HG03103 (cell line): Measurements from ENCODE around the gene GFRA4.

Experiments used
- ATAC-seq: cut with Tn5 transposase; IDR thresholded peaks from one replicate; pipeline ENCODE4 v1.9.1; 2021; ENCODE audit warnings: low read depth; ENCODE audit not compliant: unreplicated experiment

GFRA4 gene

DNA sequence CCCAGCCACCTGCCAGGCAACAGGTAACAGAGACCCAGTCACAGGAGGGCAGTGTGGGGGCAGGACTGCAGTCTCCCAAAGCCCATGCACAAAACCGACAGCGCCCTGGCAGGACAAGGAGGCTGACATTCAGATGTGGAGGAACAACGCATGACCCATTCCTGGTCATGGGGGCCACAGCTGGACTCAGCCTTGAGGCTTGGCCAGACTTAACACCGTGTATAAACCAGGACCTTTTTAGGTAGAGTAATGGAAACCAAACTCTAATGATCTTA is 8.1 kb downstream of the GFRA4 start:
- no peak for ATAC-seq

DNA sequence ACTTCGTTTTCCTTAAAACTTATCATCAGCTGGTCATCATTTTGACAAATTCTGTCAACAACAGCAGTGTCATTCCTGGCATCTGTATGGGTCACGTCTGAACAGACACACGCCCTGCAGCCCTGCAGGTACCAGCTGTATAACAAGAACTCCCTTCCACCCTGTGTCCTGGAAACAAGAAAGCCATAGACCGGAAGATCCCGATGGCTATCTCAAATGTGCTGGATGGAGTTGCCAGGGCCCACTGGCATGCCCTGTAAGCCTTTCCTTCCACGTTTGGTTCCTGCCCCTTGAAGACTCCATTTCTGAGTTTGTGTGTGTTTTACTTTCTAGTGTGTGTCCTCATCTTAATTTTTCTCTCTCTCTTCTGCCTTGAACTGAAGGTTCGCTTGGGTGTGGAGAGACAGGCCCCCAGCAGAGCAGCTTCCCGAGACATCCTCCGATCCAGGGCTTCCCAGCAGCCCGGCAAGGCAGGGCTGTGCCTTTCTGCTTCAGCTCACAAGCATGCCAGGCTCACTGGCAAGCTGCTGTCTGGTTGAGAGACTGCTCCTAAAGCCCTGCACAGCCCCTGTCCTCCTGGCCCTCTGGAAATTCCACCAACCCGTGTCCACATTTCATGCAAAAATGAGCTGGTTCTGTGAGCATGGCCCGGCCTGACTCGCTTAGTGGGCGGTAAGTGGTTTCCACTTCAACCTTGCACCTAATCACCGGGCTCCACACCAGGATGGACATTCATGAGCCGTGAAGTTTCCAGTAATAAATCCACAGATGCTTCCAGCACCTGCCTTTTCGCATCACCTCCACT is 8.7 kb downstream of the GFRA4 start:
- no peak for ATAC-seq

DNA sequence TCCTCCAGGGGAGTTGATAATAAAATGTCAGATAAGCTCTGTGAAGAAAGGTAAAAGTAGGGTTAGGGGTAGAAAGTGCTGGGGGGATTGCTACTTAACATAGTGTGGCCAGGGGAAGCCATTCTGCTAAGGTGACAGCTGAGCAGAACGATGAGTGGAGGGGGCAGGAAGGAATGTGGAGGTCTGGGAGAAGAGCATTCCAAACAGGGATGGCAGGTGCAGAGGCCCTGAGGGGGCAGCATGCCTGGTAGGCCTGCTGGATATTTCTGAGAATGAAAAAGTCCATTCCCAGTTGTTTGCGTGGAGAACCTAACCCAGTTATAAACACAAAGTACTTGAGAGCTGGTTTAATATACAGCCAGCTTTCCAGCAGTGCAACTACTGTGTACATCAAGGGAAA is 9.3 kb downstream of the GFRA4 start:
- ATAC-seq, result no peak

DNA sequence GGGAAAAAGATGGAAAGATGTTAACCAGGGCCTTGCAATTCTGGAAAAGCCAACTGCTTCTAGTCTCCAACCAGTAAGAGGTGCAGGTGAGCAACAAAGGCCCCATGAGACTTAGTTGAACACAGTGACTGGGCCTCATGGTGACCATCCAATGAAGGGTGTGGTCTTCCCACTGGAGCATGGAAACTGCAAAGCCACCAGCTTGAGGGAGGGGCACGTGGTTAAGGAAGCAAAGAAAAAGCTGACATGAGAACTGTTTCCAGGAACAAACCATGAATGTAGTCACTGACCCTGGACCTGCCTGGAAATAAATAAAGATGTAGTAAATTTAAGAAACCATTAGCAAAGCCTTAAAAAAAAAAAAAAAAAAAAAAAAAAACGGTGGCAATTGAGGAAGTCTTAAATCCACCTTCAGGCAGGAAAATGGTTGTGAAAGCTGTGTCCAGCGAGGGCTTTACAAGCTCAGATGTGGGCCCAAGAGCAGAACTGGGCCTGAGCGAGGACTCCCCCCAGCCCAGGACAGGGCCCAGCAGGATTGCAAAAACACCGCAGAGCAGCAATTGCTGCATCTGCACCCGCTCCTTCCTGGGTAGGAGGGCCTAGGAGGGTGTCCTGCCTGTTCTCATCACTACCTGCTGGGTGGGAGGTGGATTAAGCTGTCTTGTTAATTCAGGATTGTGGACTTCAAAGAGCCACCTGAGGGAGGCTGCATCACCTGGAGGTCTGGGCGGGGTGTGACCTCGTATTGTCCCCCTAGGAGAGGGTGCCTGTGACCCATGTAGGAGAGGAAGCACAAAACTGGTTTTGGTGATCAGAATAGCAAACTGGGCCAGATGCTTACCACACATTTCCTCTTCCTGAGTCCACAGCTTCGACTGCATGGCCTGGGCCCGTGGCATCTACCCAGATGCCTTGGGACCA is 10.3 kb downstream of the GFRA4 start:
- ATAC-seq, result no peak

DNA sequence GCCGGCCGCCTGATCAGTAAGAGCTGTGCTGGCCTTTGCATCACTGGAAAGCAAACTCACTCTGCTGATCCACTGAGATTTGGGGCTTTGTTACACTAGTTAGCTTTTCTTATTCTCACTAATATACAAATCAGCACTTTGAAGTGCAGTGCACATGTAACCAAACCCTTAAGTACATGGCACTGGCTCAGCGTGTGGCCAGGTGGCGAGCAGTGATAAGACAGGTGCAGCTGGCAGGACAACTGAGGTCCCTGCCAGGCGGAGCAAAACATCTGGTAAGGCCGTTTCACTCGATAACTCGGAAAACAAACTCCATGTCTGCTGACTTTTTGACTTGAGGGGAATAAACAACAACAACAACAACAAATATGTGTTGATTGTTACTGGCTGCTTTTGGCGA is 11.0 kb downstream of the GFRA4 start:
- ATAC-seq, result no peak

DNA sequence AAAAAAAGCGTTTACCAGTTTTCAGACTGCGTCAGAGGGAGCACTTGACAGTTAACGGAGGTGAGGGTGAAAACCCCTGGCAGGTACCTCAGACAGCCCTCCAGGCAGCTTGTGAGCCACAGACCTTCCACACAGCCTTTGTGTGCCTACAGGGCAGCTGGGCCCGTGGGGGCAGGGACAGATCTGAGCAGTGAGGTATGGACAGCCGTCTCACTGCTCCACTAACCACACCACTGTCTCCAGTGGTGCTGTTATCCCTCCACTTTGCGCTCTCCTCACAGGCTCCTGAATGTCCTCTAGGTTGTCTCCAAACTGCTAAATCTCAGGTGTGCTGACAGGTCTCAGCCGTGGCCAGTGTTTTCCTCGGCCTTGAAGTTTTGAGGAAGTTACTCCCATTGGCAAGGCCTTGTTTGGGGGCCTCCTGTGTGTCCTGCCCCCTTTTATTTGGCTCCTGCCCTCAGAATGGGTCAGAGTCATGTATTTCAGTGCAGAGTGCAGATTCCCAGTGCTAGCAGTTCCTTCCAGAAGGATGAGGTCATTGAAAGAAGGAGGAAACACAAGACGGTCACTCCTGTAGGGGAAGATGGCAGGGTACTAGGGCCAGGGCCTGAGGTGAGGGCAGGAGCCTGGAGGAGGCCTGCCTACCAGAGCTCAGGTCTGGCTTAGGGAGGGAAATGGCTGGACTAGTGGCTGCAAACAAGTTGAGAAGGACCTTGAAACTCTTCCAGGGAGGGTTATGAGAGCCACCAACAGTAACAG is 11.8 kb downstream of the GFRA4 start:
- no peak for ATAC-seq

DNA sequence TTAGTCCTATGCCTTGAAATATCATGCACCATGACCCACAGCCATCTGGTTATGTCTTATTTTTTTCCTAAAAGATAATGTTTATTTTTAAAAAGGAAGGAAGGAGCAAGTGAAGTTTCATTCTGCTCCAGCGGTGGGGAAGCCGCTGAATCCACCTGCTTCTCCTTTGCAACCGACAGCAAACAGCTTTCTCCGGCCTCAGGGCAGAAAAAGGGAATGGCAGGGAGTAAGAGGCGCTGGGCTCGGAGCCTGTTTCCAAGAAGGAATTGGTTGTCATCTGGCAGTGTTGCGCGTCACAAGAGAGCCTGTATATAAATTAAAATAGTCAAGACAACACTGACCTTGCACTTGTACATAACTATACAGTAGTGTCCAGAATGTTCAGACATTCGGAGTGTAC is 14.2 kb downstream of the GFRA4 start:
- no peak for ATAC-seq

DNA sequence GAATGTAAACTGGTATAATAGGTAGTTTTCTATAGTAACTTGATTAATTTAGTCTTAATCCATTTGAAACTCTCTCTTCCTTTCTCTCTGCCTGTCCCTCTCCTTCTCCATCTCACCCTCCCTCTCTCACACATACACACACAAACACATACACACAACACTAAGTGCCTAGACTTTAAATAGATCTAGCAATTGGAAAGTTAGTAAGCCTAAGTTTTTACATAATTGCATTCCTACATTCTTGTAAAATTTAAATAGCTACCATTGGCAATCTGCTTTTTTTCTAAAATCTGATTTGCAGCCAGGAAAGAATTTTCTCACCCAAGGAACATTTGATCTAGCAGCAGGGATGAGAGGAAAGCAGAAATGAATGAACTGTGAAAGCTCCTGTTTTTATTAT is 15.7 kb downstream of the GFRA4 start:
- ATAC-seq, result no peak

DNA sequence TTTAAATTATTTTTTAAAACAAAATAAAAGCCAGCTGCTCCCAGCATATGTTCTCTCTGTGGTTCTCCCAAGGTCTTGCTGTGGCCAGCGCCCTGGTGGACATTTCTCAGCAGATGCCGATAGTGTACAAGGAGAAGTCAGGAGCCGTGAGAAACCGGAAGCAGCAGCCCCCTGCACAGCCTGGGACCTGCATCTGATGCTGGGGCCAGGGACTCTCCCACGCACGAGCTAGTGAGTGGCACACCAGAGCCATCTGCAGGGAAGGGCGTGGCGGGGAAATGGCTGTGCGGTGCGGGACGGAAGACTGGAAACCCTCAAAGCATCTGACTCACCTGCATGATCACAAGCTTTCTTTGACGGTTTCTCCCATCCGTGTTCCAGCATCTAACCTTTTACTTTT is 16.5 kb downstream of the GFRA4 start:
- ATAC-seq, result no peak

DNA sequence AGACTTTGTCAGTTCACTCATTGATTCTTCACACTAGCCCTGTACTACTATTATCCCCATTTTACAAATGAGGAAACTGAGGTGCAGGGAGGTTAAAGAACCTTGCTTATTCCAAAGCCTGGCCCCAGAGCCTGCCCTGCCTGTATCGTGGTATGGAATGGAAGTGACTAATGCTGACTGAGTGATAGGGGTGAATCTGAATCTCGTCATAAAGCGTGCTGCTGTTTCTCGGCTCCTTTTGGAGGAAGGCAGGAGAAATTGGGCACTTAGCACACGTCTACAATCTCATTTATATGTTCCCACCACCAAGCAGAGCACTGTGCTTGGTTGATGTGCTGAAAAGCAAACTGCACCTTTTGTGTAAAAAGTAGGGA is 17.1 kb downstream of the GFRA4 start:
- no peak for ATAC-seq

DNA sequence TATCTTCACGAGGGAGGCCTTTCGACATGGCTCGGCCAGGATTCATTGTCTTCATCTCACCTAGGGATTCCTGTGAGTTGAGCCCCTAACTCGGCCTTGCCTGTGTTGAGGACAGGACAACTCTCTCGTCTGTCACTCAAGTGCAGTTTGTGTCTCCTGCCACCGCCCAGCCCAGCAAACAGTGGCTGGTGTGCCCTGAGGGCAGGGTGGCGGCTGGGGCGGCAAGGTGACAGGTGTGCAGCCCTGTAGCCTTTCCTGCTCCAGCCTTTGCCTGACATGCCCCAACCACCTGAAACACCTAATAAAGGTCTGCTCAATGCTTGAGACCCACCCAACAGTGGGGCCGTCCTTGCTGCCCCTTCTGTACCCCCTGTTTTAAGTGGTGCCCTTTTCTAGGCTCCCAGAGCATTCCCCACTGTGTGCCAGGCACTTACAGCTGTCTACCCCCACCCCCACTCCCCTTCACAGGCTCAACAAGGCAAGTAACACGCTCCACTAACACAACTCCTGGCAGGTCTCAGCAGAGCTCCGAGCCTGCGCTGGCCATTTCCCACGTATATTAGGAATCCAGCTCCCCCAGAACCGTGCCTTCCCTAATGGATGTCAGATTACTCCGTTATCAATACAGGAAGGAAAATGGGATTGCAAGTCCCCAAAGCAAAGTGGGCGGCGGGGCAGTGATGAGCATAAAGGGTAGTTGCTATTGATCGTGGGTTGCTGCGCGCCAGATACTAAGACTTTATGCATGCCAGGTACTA is 17.7 kb downstream of the GFRA4 start:
- ATAC-seq, result no peak

DNA sequence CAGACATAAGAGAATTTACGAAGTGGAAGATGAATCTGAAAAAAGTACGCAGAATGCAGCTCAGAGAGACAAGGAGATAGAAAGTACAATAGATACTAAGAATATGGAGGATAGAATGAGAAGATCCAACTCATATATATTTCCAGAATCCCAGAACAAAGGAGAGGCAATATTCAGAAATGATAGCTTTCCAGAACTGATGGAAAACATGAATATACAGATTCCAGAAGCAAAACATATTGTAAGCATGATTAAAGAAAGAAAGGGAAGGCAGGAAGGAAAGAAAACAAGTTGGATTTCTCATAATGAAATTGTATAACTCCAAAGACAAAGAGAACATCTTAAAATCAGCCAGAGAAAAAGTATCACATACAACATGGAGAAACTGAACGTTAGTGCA is 22.9 kb downstream of the GFRA4 start:
- no peak for ATAC-seq

DNA sequence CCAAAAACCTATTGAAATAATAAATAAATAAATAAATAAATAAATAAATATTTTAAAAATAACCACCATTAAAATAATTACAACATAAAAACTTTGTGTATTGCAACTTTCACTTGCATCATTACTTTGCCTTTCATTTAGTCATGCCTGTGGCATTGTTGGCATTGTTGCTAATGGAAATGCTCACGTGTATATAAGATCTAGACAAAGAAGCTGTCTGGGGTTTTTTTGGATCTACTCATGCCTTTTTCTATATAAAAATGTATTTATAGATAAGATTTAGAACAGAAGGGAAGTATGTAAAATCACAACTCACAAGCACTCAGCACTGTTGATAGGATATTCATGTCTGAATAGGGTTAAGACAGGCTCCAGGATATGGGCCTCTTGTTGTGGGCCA is 27.9 kb downstream of the GFRA4 start:
- ATAC-seq, result no peak

DNA sequence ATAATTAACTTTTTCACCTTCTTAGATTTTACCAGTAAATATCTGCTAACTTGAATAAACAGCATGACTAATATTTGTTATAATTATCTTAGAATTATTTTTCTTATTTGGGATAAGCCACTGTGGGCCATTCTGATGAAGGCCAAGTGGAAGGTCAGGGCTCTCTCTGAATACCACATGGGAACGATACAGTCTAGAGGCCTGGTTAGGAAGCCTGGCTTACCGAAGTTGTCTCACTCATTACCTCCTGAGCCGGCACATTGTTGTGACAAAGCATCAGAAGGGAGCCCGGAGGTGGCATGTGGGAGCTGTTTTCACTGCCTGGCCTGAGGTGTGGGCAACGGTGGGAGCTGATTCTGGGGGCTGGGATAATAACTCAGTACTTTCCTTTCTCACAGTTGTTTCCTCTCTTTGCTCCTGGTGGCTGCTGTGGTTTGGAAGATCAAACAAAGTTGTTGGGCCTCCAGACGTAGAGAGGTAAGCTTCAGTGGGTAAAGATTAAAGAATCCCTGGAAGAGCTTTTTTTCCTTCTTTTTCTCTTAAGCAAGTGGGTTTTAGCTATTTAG is 29.2 kb downstream of the GFRA4 start:
- ATAC-seq, result no peak

DNA sequence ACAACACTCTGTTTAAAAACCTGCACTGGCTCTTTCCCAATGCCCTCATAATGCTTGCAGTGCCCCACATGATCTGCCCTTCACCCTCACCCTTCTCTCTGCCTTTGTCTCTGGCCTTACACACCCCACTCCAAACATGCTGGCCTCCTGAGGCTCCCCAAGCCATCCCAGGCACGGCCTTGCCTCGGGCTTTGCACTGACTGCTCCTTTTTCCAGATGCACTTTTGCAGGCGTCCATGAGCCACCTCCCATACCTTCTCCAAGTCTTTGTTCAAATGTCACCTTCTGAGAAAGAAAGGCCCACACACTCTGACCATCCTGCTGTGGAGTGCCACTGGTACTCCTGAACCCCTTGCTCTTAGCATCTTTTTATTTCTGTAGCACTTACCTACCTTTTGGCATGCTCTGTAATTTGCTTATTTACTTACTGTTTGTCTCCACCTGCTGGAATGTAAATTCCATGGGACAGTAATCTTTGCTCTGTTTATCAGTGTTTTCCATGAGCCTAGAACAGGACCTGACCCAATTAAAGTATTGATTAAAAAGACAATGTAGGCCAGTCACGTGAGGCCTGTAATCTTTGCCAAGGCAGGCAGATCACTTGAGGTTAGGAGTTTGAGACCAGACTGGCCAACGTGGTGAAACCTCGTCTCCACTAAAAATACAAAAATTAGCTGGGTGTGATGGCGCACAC is 30.7 kb downstream of the GFRA4 start:
- ATAC-seq, result no peak

DNA sequence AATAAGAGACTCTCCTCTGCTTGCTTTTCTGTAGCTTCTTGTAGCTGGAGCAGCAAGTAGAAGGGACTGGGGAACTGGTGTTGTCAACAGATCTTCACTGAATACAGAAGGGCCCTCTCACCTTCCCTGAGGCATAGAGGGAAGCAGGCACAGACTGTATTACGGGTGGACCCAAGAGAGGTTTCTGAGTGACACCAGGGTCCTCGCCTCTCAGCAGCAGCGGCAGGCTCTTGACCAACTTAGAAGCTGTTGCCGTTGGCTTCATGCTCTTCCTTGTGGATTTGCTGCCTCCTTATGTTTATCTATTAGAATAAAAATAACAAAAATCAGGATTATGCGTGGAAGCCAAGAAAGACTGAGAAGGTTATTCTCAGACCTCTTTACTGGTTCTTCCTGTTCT is 31.7 kb downstream of the GFRA4 start:
- no peak for ATAC-seq

DNA sequence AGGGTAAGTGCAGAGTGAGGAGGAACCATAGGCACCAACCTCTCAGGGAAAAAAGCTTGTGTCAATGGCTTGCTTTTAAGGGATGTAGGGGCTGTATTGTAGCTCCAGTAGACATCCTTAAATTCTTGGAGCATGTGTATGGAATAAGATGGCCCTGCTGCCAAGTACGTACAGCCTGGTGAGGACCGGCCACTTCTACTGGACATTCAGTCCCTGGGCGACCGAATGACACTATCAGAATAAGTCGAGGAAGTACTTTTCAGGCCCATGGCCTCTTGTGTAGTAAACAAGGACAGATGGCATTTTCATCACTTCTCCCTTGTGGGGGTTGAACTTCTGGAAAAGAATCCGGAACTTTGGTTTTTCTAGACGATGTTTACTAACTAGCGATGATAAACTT is 32.8 kb downstream of the GFRA4 start:
- ATAC-seq, result no peak

DNA sequence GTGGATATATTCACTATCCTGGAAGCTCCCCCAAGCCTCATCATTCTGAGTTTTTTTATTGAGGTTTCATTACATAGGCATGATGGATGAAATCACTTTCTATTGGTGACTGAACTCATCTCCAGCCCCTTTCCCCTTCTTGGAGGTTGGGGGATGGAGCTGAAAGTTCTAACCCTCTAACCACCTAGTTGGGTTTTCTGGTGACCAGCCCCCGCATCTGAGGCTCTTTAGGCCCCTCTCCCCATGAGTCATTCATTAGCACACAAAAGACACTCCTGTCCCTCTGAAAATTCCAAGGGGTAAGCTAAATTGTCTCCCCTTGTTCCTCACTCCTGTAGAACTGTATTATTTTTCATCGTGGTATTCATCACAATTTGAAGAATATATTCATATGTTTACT is 33.3 kb downstream of the GFRA4 start:
- no peak for ATAC-seq

DNA sequence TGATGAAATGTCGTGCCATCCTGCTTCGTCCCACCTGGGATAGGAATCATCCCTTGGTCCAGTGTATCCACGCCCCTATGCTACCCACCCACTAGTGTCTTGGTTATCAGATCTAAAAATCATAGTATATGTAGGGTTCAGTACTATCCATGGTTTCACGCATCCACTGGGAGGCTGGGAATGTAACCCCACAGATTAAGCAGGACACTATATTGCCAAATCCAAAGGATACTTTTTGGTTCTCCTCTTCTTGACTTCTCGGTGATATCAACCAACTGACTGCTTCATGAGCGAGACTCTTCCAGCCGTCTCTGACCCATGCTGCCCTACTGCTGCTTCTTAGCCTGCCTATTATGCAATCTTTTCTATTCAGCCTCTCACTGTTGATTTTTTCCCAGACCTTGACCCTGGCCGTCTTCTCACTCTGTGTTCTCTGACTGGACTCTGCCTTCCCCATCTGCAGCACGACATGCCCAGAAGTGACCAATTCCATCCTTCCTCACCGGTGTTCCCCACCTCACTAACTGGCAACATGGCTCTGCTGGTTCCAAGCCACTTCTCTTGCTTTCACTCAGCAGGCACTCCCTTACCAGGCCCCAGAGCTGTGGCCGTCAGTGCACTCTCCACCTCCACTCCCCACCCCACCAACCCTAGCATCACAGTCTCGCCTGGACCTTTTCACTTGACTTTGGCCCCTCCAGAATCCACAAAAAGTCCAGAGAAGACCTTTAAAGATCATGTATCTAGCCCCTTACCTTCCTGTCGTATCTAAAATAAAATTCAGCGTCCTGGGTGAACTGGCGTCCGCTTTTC is 34.5 kb downstream of the GFRA4 start:
- ATAC-seq, result no peak
